HCT116 (cell line): Measurements from ENCODE around the gene MICAL3.

Source experiments
- POLR2A ChIP-seq: IDR thresholded peaks from 2 replicates; pipeline ENCODE4 v1.7.0; 2011; ENCODE audit warnings: borderline replicate concordance; ENCODE audit not compliant: insufficient read depth, insufficient read length; ENCODE audit errors: extremely low read depth
- YY1 ChIP-seq: IDR thresholded peaks from 2 replicates; pipeline ENCODE4 v1.6.1; 2011; ENCODE audit warnings: low read length, low read depth, moderate library complexity, mild to moderate bottlenecking; ENCODE audit not compliant: insufficient replicate concordance; ENCODE audit errors: extremely low read depth
- ZNF274 ChIP-seq: fragments of 200-500 bp; sonication (Bioruptor generic); IDR thresholded peaks from 2 replicates; pipeline ENCODE4 v1.6.1; 2014; ENCODE audit warnings: mild to moderate bottlenecking, low read depth, low read length, inconsistent platforms
- TF ChIP-seq, protein P1 (sequence below), 3 experiments: fragments of 200-600 bp in 1 of 3; sonication (generic) in 1 of 3; IDR thresholded peaks in 2 of 3; conservative IDR thresholded peaks in 1 of 3; 2 replicates each; pipeline ENCODE4 v1.5.1; 2012 to 2017; ENCODE audit warnings: low read depth in 2 of 3, low read length in 2 of 3, antibody characterized with exemption in 1 of 3, borderline replicate concordance in 1 of 3, control low read depth in 1 of 3, mild to moderate bottlenecking in 1 of 3, mixed read lengths in 1 of 3, mixed run types in 1 of 3, moderate library complexity in 1 of 3; ENCODE audit not compliant: insufficient read depth in 1 of 3

DNA sequence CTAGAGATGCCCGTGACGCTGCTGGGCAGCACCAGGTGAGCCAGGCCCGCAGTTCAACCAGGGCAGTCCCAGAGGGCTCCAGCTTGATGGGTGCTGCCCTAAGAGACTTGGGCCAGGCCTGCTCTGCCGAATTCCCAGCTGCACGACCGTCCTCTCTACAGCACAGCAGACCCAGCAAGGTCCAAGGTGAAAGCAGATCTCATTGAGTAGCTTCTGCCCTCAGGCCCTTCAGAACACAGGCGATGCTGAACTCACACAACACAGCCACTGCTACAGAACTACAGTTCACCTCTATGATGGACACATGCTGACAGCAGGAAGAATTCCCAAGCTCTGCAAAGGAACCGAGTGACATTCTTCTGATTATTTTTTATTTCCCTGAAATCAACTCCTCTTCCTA is 81.6 kb downstream of the MICAL3 start:
- TF ChIP-seq, protein P1, sequence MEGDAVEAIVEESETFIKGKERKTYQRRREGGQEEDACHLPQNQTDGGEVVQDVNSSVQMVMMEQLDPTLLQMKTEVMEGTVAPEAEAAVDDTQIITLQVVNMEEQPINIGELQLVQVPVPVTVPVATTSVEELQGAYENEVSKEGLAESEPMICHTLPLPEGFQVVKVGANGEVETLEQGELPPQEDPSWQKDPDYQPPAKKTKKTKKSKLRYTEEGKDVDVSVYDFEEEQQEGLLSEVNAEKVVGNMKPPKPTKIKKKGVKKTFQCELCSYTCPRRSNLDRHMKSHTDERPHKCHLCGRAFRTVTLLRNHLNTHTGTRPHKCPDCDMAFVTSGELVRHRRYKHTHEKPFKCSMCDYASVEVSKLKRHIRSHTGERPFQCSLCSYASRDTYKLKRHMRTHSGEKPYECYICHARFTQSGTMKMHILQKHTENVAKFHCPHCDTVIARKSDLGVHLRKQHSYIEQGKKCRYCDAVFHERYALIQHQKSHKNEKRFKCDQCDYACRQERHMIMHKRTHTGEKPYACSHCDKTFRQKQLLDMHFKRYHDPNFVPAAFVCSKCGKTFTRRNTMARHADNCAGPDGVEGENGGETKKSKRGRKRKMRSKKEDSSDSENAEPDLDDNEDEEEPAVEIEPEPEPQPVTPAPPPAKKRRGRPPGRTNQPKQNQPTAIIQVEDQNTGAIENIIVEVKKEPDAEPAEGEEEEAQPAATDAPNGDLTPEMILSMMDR (IDR thresholded peaks at IDR 0.05 in 2 of 3, conservative IDR thresholded peaks at IDR 0.05 in 1 of 3; ENCODE audit: borderline replicate concordance in 1 of 3, insufficient read depth in 1 of 3, low read depth in 2 of 3, low read length in 2 of 3) = no peak
- TF ChIP-seq POLR2A (no peak), ZNF274 (no peak), YY1 (no peak)
